Activated B cell treated with CpG ODN at 0.5 μM for 24 hours (primary cell): ENCODE data around the gene CSMD2. TPM values are rescaled to one million over a fixed set of nuclear protein-coding genes. Genes with fewer than 3 reads are reported as not detected.

ENCODE experiments used
- ATAC-seq: fragments of 200-7000 bp; cut with Tn5 transposase; one replicate; pipeline ENCODE4 v1.10.0; 2021; ENCODE audit warnings: low read depth, mild to moderate bottlenecking, moderate library complexity
- CTCF ChIA-PET: fragments of 350-600 bp; sonication (Branson Sonifier 250); formaldehyde crosslinking; loops from one replicate; lab custom pipeline; 2021; ENCODE audit warnings: antibody characterized with exemption; lab: Charles Lee
- POLR2A ChIA-PET: fragments of 350-600 bp; sonication (Branson Sonifier 250); formaldehyde crosslinking; loops from one replicate; lab custom pipeline; 2021; ENCODE audit warnings: antibody characterized with exemption; lab: Charles Lee
- DNase-seq: peaks from one replicate; pipeline ENCODE4 v3.0.0; 2022
- H3K27ac Mint-ChIP-seq: one replicate; pipeline ENCODE4 v1.8.0; 2020; ENCODE audit warnings: mixed read lengths
- H3K27me3 Mint-ChIP-seq: one replicate; pipeline ENCODE4 v1.8.0; 2021; ENCODE audit warnings: mixed read lengths
- H3K36me3 Mint-ChIP-seq: one replicate; pipeline ENCODE4 v1.8.0; 2021; ENCODE audit warnings: low read depth, mixed read lengths
- H3K4me1 Mint-ChIP-seq: one replicate; pipeline ENCODE4 v1.8.0; 2021; ENCODE audit warnings: mixed read lengths
- H3K4me3 Mint-ChIP-seq: one replicate; pipeline ENCODE4 v1.8.0; 2020; ENCODE audit warnings: mild to moderate bottlenecking, mixed read lengths
- H3K9me3 Mint-ChIP-seq: one replicate; pipeline ENCODE4 v1.8.0; 2020; ENCODE audit warnings: mixed read lengths
- CTCF ChIP-seq: fragments of 200-600 bp; IDR thresholded peaks from one replicate; pipeline ENCODE4 v1.8.0; 2022; ENCODE audit warnings: antibody characterized with exemption, mild to moderate bottlenecking
- intact Hi-C: fragments of 100-400 bp; cut with micrococcal nuclease; formaldehyde crosslinking; loops from one replicate; pipeline ENCODE4 v1.15.1; 2024
- total RNA-seq: library from RNA; stranded (reverse); gene quantifications from 2 replicates; pipeline ENCODE4 v1.2.3, GENCODE V29; 2022

Gene CSMD2
- total RNA-seq, 1 donor from 2014 or later = not detected

- no peak for TF ChIP-seq CTCF
Observed at GRCh38 chr1:34052565-34052964, 112.5 kb downstream of the CSMD2 start.

GRCh38 chr1:34050709-34051485, 114.1 kb downstream of the CSMD2 start:
- ChIA-PET CTCF (no interaction called here), POLR2A (no interaction called here)
- Mint-ChIP-seq H3K4me3 (no peak overlapping the region), H3K9me3 (no peaks in the 10 kb centered on the region), H3K36me3 (no peaks in the 10 kb centered on the region), H3K27ac (no peak overlapping the region), H3K4me1 (no peaks in the 10 kb centered on the region), H3K27me3 (peaks cover 2% of the 10 kb centered on the region)
- no peak for DNase-seq
- TF ChIP-seq CTCF = no peak
- no peak for ATAC-seq
- intact Hi-C loops = no loop called here

More at GRCh38 chr1:34052565-34052964, 112.5 kb downstream of the CSMD2 start:
- ChIA-PET POLR2A (no interaction called here), CTCF (no interaction called here)
- ATAC-seq (no peak), DNase-seq (no peak)
- no peak overlapping the region for H3K27ac Mint-ChIP-seq
- H3K4me1 Mint-ChIP-seq = no peaks in the 10 kb centered on the region
- H3K36me3 Mint-ChIP-seq = no peaks in the 10 kb centered on the region
- no peak overlapping the region for H3K4me3 Mint-ChIP-seq
- intact Hi-C loops = no loop called here
- H3K9me3 Mint-ChIP-seq = no peaks in the 10 kb centered on the region
- H3K27me3 Mint-ChIP-seq = peaks cover 3% of the 10 kb centered on the region

GRCh38 chr1:34049994-34050393, 115.0 kb downstream of the CSMD2 start:
- Mint-ChIP-seq H3K4me1 (no peaks in the 10 kb centered on the region), H3K27me3 (peaks cover 2% of the 10 kb centered on the region), H3K27ac (no peak overlapping the region), H3K36me3 (no peaks in the 10 kb centered on the region), H3K4me3 (no peak overlapping the region), H3K9me3 (no peaks in the 10 kb centered on the region)
- TF ChIP-seq CTCF = no peak
- ChIA-PET POLR2A (no interaction called here), CTCF (no interaction called here)
- DNase-seq = no peak
- no peak for ATAC-seq
- intact Hi-C loops = no loop called here

- TF ChIP-seq CTCF = no peak
- Mint-ChIP-seq H3K27ac (no peak overlapping the region), H3K4me3 (no peak overlapping the region), H3K4me1 (no peaks in the 10 kb centered on the region), H3K9me3 (no peaks in the 10 kb centered on the region), H3K27me3 (peaks cover 2% of the 10 kb centered on the region), H3K36me3 (no peaks in the 10 kb centered on the region)
- DNase-seq = no peak
- ATAC-seq = no peak
- ChIA-PET CTCF (no interaction called here), POLR2A (no interaction called here)
- intact Hi-C loops = no loop called here
Observed at GRCh38 chr1:34049477-34049876, 115.6 kb downstream of the CSMD2 start.

GRCh38 chr1:34037856-34038255, 127.2 kb downstream of the CSMD2 start:
- POLR2A ChIA-PET = no interaction called here
- no peak for ATAC-seq
- TF ChIP-seq CTCF = no peak
- intact Hi-C loops = no loop called here
- Mint-ChIP-seq H3K4me3 (no peak overlapping the region), H3K9me3 (no peaks in the 10 kb centered on the region), H3K4me1 (no peaks in the 10 kb centered on the region), H3K27me3 (peaks cover 7% of the 10 kb centered on the region), H3K27ac (no peak overlapping the region), H3K36me3 (no peaks in the 10 kb centered on the region)
- no peak for DNase-seq
- CTCF ChIA-PET = no interaction called here
